Colonic mucosa (tissue), 4 donors: ENCODE results near the gene VWA8. TPM values are rescaled to one million over a fixed set of nuclear protein-coding genes. Genes with fewer than 3 reads are reported as not detected.
"Not testable (repeated sequence)": the region's sequence is repeated elsewhere in the genome, so short reads cannot be mapped to it uniquely, and the experiment has no call there.

ENCODE experiments used
- DNase-seq: peaks from one replicate; pipeline ENCODE4 v3.0.0-alpha.2; 2020
- H3K27ac ChIP-seq: fragments of 200-600 bp; one replicate; pipeline ENCODE4 v1.8.0; 2021
- H3K27me3 ChIP-seq: fragments of 200-600 bp; one replicate; pipeline ENCODE4 v1.8.0; 2021
- H3K36me3 ChIP-seq: fragments of 200-600 bp; one replicate; pipeline ENCODE4 v1.8.0; 2021
- H3K4me1 ChIP-seq: fragments of 200-600 bp; one replicate; pipeline ENCODE4 v1.8.0; 2021; ENCODE audit warnings: mild to moderate bottlenecking
- H3K4me3 ChIP-seq: fragments of 200-600 bp; one replicate; pipeline ENCODE4 v1.8.0; 2021
- H3K9ac ChIP-seq, 2 donors: one replicate each; pipeline ENCODE4 v1.7.0; 2013; ENCODE audit warnings: control low read depth in 2 of 2, low read depth in 2 of 2, low read length in 2 of 2
- H3K9me3 ChIP-seq: fragments of 200-600 bp; one replicate; pipeline ENCODE4 v1.8.0; 2021
- intact Hi-C: fragments of 100-400 bp; cut with DNase I; formaldehyde crosslinking; loops from one replicate; pipeline ENCODE4 v1.14.1; 2022
- total RNA-seq, 2 donors: library from RNA; stranded (reverse); fragmentation: NEBNext Ultra II Directional in 1 of 2; extraction: Animal tissue kit (Norgen Biotek cat#: 25700) in 1 of 2; gene quantifications; one replicate each; pipeline ENCODE4 v1.2.1, GENCODE V29; 2021
- TF ChIP-seq, protein P1 (sequence below): fragments of 200-600 bp; IDR thresholded peaks from one replicate; pipeline ENCODE4 v1.8.0; 2022; ENCODE audit warnings: antibody characterized with exemption, mild to moderate bottlenecking
- donor health status: healthy.
- donor health status: DM: no; HTN: no; CAD: no.
- donor health status: DM: no; HTN: no; CAD: no.

VWA8 gene
- total RNA-seq, 2 donors from 2014 or later: 23.8 to 31.8 TPM

DNA sequence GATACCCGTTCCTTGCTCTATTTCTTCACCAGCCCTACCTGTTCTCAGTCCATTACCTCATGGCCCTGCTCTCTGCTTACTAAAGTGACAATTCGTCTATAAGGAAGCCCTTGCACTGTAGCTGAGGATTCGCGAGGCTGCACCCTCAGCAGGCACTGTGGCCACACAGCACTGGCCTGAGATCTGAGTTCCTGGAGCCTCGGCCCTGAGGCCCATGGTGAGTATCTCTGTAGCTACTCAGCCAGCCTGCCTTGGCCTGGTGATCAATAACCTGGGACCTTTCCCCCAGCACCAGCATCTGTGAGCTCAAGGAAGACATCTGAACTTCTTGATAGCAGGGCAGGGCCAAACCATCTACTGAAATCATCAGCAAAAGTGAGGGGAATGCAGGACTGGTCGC, 412.9 kb downstream of the VWA8 start:
- Histone ChIP-seq H3K27ac (no peak overlapping the region), H3K4me1 (no peaks in the 10 kb centered on the region), H3K9me3 (no peaks in the 10 kb centered on the region), H3K9ac (no peak overlapping the region), H3K27me3 (no peaks in the 10 kb centered on the region), H3K4me3 (no peak overlapping the region), H3K36me3 (no peaks in the 10 kb centered on the region)
- DNase-seq: peak; percentile 13
- intact Hi-C loops: no loop called here
- TF ChIP-seq, protein P1, sequence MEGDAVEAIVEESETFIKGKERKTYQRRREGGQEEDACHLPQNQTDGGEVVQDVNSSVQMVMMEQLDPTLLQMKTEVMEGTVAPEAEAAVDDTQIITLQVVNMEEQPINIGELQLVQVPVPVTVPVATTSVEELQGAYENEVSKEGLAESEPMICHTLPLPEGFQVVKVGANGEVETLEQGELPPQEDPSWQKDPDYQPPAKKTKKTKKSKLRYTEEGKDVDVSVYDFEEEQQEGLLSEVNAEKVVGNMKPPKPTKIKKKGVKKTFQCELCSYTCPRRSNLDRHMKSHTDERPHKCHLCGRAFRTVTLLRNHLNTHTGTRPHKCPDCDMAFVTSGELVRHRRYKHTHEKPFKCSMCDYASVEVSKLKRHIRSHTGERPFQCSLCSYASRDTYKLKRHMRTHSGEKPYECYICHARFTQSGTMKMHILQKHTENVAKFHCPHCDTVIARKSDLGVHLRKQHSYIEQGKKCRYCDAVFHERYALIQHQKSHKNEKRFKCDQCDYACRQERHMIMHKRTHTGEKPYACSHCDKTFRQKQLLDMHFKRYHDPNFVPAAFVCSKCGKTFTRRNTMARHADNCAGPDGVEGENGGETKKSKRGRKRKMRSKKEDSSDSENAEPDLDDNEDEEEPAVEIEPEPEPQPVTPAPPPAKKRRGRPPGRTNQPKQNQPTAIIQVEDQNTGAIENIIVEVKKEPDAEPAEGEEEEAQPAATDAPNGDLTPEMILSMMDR: no peak

- TF ChIP-seq, protein P1: no peak
- intact Hi-C loops: no loop called here
- Histone ChIP-seq H3K9me3 (no peaks in the 10 kb centered on the region), H3K27me3 (no peaks in the 10 kb centered on the region), H3K4me1 (no peaks in the 10 kb centered on the region), H3K4me3 (no peak overlapping the region), H3K27ac (no peak overlapping the region), H3K36me3 (no peaks in the 10 kb centered on the region), H3K9ac (no peak overlapping the region)
- DNase-seq: peak; percentile 16
Observed at GRCh38 chr13:41547251-41548000, 413.5 kb downstream of the VWA8 start.

DNA sequence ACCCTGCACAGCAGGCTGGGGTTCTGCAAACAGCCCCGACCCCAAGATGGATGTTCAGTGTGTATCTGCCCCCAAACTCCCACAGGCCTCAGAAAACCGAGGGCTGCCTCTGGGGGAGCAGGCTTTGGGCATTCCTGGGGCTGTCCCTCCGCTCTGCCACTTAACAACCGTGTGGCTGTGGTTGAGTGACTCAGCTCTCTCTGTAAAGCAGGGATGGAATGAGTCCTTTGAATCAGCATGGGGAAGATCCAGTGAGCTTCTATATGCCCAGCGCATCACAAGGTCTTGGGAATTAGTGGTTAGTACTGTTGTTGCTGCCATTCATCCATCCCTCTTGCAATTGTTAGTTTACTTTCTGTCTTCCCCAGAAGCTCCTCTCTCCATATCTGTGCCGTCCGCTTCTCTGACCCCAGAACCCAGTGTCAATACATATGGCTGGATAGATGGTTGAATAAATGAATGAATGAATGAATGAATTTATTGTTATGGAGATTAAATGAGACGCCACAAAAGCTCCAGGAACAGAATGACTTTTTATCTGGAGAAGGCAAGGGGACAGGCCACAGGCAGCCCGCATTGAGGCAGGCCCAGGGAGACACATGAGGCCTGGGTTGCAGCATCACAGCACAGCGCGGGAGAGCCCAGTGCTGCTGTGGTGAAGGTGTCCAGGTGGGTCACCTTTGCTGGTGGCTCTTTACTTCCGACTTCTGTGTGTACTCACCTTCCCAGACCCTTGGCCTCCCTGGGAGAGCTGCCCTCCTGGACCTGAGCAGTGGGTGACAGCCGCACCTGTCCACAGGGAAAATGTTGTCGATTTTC, 414.3 kb downstream of the VWA8 start:
- TF ChIP-seq, protein P1: no peak
- peak; percentile 15 for DNase-seq

GRCh38 chr13:41545432-41545707, 415.5 kb downstream of the VWA8 start:
- no peak overlapping the region for H3K4me3 ChIP-seq
- DNase-seq: no peak
- no peak overlapping the region for H3K27ac ChIP-seq
- intact Hi-C loops: no loop called here
- H3K9ac ChIP-seq: no peak overlapping the region
- H3K9me3 ChIP-seq: no peaks in the 10 kb centered on the region
- H3K4me1 ChIP-seq: peaks cover 3% of the 10 kb centered on the region
- H3K27me3 ChIP-seq: no peaks in the 10 kb centered on the region
- no peaks in the 10 kb centered on the region for H3K36me3 ChIP-seq
- TF ChIP-seq, protein P1: no peak

More for the DNA sequence above, 414.3 kb downstream of the VWA8 start:
- Histone ChIP-seq H3K9me3 (no peaks in the 10 kb centered on the region), H3K27me3 (no peaks in the 10 kb centered on the region), H3K36me3 (no peaks in the 10 kb centered on the region), H3K9ac (peak overlapping the region in 1 of 2 donors; percentile 18), H3K27ac (no peak overlapping the region), H3K4me1 (no peaks in the 10 kb centered on the region), H3K4me3 (no peak overlapping the region)
- intact Hi-C loops: no loop called here

GRCh38 chr13:41543664-41544300, 417.1 kb downstream of the VWA8 start:
- TF ChIP-seq, protein P1: no peak
- Histone ChIP-seq H3K4me3 (no peak overlapping the region), H3K27me3 (no peaks in the 10 kb centered on the region), H3K9me3 (no peaks in the 10 kb centered on the region), H3K4me1 (peaks cover 3% of the 10 kb centered on the region), H3K36me3 (no peaks in the 10 kb centered on the region), H3K27ac (no peak overlapping the region), H3K9ac (no peak overlapping the region)
- no peak for DNase-seq
- intact Hi-C loops: no loop called here

DNA sequence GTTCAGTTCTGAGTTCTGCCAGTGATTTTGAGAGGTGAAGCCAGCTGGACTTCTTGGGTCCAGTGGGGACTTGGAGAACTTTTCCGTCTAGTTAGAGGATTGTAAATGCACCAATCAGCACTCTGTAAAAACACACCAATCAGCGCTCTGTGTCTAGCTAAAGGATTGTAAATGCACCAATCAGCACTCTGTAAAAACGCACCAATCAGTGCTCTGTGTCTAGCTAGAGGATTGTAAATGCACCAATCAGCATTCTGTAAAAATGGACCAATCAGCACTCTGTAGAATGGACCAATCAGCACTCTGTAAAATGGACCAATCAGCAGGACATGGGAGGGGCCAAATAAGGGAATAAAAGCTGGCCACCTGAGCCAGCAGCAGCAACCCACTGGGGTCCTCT, 418.1 kb downstream of the VWA8 start:
- H3K27me3 ChIP-seq, H3K4me3 ChIP-seq, intact Hi-C loops, H3K36me3 ChIP-seq, H3K9me3 ChIP-seq, H3K4me1 ChIP-seq, H3K9ac ChIP-seq, H3K27ac ChIP-seq: not testable (repeated sequence)
- DNase-seq: peak; percentile 1
